ENCODE results near the gene LSR. TPM values are rescaled to one million over a fixed set of nuclear protein-coding genes. Genes with fewer than 3 reads are reported as not detected.

LSR gene
- total RNA-seq, 2 donors from 2014 or later, result 119 to 202 TPM

- Histone ChIP-seq H3K27ac (no peak overlapping the region), H3K36me3 (no peaks in the 10 kb centered on the region), H3K4me3 (no peak overlapping the region), H3K9me3 (no peaks in the 10 kb centered on the region), H3K27me3 (replicated peaks; ENCODE audit: insufficient read depth) (no peaks in the 10 kb centered on the region), H3K4me1 (replicated peaks) (no peaks in the 10 kb centered on the region)
- DNase-seq (ENCODE audit: low spot score), result no peak
- intact Hi-C loops (cut with DNase I), result no loop called here
- TF ChIP-seq POLR2AphosphoS5 (IDR thresholded peaks at IDR 0.05) (no peak), POLR2A (IDR thresholded peaks at IDR 0.05) (no peak), CTCF (IDR thresholded peaks at IDR 0.05) (no peak)
- WGBS, result 85% methylated on average over 10 of the region's 10 CpGs
Observed at GRCh38 chr19:35314858-35315470, 66.2 kb downstream of the LSR start.

- DNase-seq (ENCODE audit: low spot score), result no peak
- 66% methylated on average over 9 of the region's 9 CpGs for WGBS
- H3K36me3 ChIP-seq, result no peaks in the 10 kb centered on the region
- H3K4me1 ChIP-seq (replicated peaks), result no peaks in the 10 kb centered on the region
- no peaks in the 10 kb centered on the region for H3K9me3 ChIP-seq
- TF ChIP-seq CTCF (IDR thresholded peaks at IDR 0.05) (no peak), POLR2AphosphoS5 (IDR thresholded peaks at IDR 0.05) (no peak), POLR2A (IDR thresholded peaks at IDR 0.05) (no peak)
- H3K27me3 ChIP-seq (replicated peaks; ENCODE audit: insufficient read depth), result no peaks in the 10 kb centered on the region
- H3K27ac ChIP-seq, result no peak overlapping the region
- intact Hi-C loops (cut with DNase I), result no loop called here
- no peak overlapping the region for H3K4me3 ChIP-seq
Observed at GRCh38 chr19:35315883-35316282, 67.1 kb downstream of the LSR start.

- intact Hi-C loops (cut with DNase I), result no loop called here
- H3K27me3 ChIP-seq (replicated peaks; ENCODE audit: insufficient read depth), result no peaks in the 10 kb centered on the region
- 80% methylated on average over 9 of the region's 9 CpGs for WGBS
- H3K27ac ChIP-seq, result no peak overlapping the region
- no peaks in the 10 kb centered on the region for H3K4me1 ChIP-seq (replicated peaks)
- H3K4me3 ChIP-seq, result no peak overlapping the region
- no peaks in the 10 kb centered on the region for H3K9me3 ChIP-seq
- no peak for DNase-seq (ENCODE audit: low spot score)
- H3K36me3 ChIP-seq, result no peaks in the 10 kb centered on the region
- TF ChIP-seq POLR2AphosphoS5 (IDR thresholded peaks at IDR 0.05), result no peak
- TF ChIP-seq CTCF (IDR thresholded peaks at IDR 0.05), result no peak
- no peak for TF ChIP-seq POLR2A (IDR thresholded peaks at IDR 0.05)
Observed at GRCh38 chr19:35316560-35316959, 67.8 kb downstream of the LSR start.

Other genes with a start within 250 kb of the LSR start
- 100 to 1,000 TPM in 1 of 2 donors, 10 to 100 TPM in 1; 32.2 to 120 TPM for gene GRAMD1A, start 248.7 kb upstream of the LSR start, total RNA-seq
- gene SCN1B, start 218.5 kb upstream of the LSR start, total RNA-seq, result 10 to 100 TPM in 1 of 2 donors, 1 to 10 TPM in 1; 9.7 to 10.6 TPM
- 10 to 100 TPM; 14.8 to 22.6 TPM for gene HPN, start 207.3 kb upstream of the LSR start, total RNA-seq
- 1,000 to 10,000 TPM in 1 of 2 donors, 100 to 1,000 TPM in 1; 365 to 1,352 TPM for gene FXYD3, start 133.2 kb upstream of the LSR start, total RNA-seq
- gene LGI4, start 113.9 kb upstream of the LSR start, total RNA-seq, result 10 to 100 TPM in 1 of 2 donors, 1 to 10 TPM in 1; 9.1 to 16.3 TPM
- 10 to 100 TPM; 15.9 to 30.6 TPM for gene FXYD1, start 110.2 kb upstream of the LSR start, total RNA-seq
- gene FXYD7, start 105.7 kb upstream of the LSR start, total RNA-seq, result not detected
- gene FXYD5, start 94.3 kb upstream of the LSR start, total RNA-seq, result 10 to 100 TPM; 18.8 to 43.2 TPM
- gene FAM187B, start 20.3 kb upstream of the LSR start, total RNA-seq, result 1 to 10 TPM in 1 of 2 donors, not detected in 1; 1.1 TPM
- gene USF2, start 20.0 kb downstream of the LSR start, total RNA-seq, result 100 to 1,000 TPM; 107 to 151 TPM
- gene HAMP, start 33.5 kb downstream of the LSR start, total RNA-seq, result 1 to 10 TPM; 2.0 to 2.2 TPM
- 10 to 100 TPM in 1 of 2 donors, not detected in 1; 13.9 TPM for gene MAG, start 43.2 kb downstream of the LSR start, total RNA-seq
- 10 to 100 TPM in 1 of 2 donors, not detected in 1; 14.0 TPM for gene CD22, start 80.2 kb downstream of the LSR start, total RNA-seq
- gene FFAR1, start 98.9 kb downstream of the LSR start, total RNA-seq, result under 1 TPM in 1 of 2 donors, not detected in 1; 0.28 TPM
- gene FFAR3, start 109.5 kb downstream of the LSR start, total RNA-seq, result 1 to 10 TPM in 1 of 2 donors, not detected in 1; 1.6 TPM
- not detected for gene GPR42, start 122.1 kb downstream of the LSR start, total RNA-seq
- under 1 TPM in 1 of 2 donors, not detected in 1; 0.87 TPM for gene FFAR2, start 199.3 kb downstream of the LSR start, total RNA-seq
- gene KRTDAP, start 241.5 kb downstream of the LSR start, total RNA-seq, result 10 to 100 TPM in 1 of 2 donors, 1 to 10 TPM in 1; 3.6 to 58.6 TPM

Measured in prostate gland (tissue), 2 donors.